HEK293T (cell line): ENCODE results near the gene KRT38.

Source experiments
- ARNT ChIP-seq: fragments of 450-650 bp; IDR thresholded peaks from 2 replicates; pipeline ENCODE4 v1.6.1; 2017; ENCODE audit warnings: mild to moderate bottlenecking
- BHLHE40 ChIP-seq: fragments of 450-650 bp; IDR thresholded peaks from 2 replicates; pipeline ENCODE4 v1.6.1; 2016; ENCODE audit warnings: mild to moderate bottlenecking, moderate library complexity, borderline replicate concordance
- PKNOX1 ChIP-seq: fragments of 450-650 bp; IDR thresholded peaks from 2 replicates; pipeline ENCODE4 v1.6.1; 2016
- SP1 ChIP-seq: fragments of 450-650 bp; IDR thresholded peaks from 2 replicates; pipeline ENCODE4 v1.6.1; 2017
- TARDBP ChIP-seq: fragments of 450-650 bp; IDR thresholded peaks from 2 replicates; pipeline ENCODE4 v1.6.1; 2016

GRCh38 chr17:41481036-41481435 lies 40.3 kb upstream of the KRT38 start, which contains the start of gene KRT35:
- TF ChIP-seq ARNT (no peak), BHLHE40 (no peak), PKNOX1 (no peak), TARDBP (no peak), SP1 (no peak)
